GM12865 (cell line): Measurements from ENCODE around the gene LRRC32.

Experiments
- DNase-seq: peaks from one replicate; pipeline ENCODE4 v3.0.0; 2010; ENCODE audit warnings: low read depth
- H3K4me3 ChIP-seq: 2 replicates; pipeline ENCODE4 v1.5.1; 2011; ENCODE audit warnings: mild to moderate bottlenecking, low read depth, low read length, control low read depth
- TF ChIP-seq, protein P1 (sequence below): IDR thresholded peaks from 2 replicates; pipeline ENCODE4 v1.5.1; 2011; ENCODE audit warnings: low read length, control low read depth, low read depth, inconsistent platforms; ENCODE audit not compliant: insufficient read depth; ENCODE audit errors: missing control alignments

The LRRC32 gene

DNA sequence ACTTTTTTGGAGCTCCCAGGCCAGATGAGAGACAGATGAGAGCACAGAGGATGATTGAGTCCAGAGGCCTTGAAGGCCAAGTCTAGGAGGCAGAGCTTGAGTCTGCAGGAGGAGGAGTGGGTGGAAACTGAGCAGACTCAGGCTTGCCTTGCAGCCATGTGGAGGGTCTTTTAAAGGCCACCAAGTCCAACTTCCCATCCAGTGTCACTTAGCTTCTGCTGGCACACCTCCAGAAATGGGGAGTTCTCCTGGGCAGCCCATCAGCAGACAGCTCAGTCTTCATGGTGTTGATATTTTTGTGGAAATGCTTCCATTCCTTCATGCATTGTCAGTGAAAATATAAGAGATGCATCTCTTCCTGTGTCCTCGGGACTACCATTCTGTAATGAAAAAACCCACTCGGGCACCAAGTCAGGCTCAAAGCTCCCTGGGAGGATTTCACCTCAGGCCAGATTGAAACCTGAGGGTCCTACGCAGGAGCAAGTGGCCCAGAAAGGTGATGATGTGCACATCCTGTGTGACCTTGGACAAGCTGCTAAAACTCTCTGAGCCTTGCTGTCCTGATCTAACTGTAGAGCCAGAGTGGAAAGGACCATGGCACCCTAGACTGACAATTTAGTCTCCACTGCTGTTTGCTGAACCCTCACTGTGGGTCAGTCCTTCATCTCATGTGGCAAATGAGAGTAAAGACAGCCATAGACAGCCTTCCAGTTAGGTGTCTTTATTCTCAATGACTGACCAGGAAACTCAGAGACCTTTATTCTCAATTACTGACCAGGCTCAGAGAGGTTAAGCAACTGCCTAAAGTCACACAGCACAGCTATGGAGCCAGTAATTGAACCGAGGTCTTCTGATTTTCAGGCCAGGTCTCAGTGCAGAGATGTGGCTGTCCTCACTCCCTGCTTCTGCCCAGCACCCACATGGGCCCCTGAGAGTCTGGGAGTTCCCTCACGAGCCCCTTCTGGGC, 2.9 kb upstream of the LRRC32 start:
- peak; percentile 55 for DNase-seq
- no peak overlapping the region for H3K4me3 ChIP-seq
- TF ChIP-seq, protein P1, sequence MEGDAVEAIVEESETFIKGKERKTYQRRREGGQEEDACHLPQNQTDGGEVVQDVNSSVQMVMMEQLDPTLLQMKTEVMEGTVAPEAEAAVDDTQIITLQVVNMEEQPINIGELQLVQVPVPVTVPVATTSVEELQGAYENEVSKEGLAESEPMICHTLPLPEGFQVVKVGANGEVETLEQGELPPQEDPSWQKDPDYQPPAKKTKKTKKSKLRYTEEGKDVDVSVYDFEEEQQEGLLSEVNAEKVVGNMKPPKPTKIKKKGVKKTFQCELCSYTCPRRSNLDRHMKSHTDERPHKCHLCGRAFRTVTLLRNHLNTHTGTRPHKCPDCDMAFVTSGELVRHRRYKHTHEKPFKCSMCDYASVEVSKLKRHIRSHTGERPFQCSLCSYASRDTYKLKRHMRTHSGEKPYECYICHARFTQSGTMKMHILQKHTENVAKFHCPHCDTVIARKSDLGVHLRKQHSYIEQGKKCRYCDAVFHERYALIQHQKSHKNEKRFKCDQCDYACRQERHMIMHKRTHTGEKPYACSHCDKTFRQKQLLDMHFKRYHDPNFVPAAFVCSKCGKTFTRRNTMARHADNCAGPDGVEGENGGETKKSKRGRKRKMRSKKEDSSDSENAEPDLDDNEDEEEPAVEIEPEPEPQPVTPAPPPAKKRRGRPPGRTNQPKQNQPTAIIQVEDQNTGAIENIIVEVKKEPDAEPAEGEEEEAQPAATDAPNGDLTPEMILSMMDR, result no peak

DNA sequence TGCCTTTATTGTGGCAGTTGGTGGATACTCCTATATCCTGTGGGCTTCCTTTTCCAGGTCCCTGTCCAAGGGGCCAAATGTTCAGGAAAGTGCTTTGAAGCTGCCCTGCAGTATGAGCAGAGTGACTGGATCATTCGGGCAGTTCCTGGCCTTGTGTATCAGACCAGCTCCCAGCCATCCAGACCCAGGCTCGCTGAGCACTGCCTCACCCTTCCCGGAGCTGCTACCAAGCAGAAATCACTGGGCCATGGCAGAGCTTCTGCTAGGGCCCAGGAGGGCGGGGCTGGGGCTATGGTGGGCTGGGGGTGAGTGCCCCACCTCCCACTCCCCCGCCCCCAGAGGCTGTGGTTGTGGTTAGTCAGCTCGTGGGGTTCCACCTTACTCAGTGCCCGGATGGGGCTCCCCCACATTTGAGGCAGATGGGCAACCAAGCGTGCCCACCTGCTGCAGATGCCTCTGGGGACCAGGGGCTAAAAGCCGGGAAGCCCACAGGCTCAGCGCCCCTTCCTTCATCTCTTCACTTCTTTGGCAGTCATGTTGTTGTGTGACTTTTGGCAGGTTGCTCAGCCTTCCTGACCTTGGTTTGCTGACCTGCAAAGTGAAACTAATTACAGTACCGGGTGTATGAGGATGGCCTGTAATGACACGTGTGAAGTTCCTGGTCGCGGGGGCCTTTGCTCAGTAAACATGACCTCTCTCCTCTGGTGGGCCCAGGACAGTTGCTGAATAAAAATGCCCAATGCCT, 2.1 kb upstream of the LRRC32 start:
- H3K4me3 ChIP-seq, result no peak overlapping the region
- TF ChIP-seq, protein P1, result no peak
- peak; percentile 85 for DNase-seq

- TF ChIP-seq, protein P1, result no peak
- no peak overlapping the region for H3K4me3 ChIP-seq
- DNase-seq, result no peak
Measured at GRCh38 chr11:76671626-76672309, 1.2 kb upstream of the LRRC32 start.

GRCh38 chr11:76671237-76671592, 668 bp upstream of the LRRC32 start:
- H3K4me3 ChIP-seq, result peak overlapping the region; percentile 49
- TF ChIP-seq, protein P1, result no peak
- no peak for DNase-seq

DNA sequence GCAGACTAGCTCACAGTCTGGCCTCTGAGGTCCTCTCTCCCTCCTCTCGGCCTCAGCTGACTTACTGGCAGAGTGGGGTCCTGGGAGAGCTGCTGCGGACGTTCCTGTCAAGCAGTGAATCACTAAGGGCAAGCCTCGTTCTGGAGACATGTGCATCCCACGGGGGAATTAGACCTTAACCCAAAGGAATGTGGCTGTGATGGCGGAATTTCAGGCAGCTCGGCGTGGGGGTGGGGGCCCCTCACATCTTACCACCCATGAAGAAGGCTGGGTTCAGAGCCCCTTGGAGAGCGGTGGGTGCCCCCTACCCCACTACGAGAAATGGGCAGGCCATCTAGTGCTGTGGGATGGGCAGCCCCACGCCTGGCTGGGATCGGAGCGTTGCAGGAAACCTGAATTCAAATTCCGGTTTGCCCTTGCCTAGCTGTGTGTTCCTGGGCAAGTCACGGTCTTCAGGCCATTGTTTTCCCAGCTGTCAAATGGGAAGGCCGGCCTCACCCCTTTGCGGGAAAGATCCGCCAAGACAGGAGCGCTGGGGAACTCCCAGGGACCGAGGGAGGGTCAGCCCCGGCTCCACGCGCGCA, 554 bp downstream of the LRRC32 start:
- TF ChIP-seq, protein P1, result no peak
- H3K4me3 ChIP-seq, result peak overlapping the region; percentile 49
- DNase-seq, result no peak

DNA sequence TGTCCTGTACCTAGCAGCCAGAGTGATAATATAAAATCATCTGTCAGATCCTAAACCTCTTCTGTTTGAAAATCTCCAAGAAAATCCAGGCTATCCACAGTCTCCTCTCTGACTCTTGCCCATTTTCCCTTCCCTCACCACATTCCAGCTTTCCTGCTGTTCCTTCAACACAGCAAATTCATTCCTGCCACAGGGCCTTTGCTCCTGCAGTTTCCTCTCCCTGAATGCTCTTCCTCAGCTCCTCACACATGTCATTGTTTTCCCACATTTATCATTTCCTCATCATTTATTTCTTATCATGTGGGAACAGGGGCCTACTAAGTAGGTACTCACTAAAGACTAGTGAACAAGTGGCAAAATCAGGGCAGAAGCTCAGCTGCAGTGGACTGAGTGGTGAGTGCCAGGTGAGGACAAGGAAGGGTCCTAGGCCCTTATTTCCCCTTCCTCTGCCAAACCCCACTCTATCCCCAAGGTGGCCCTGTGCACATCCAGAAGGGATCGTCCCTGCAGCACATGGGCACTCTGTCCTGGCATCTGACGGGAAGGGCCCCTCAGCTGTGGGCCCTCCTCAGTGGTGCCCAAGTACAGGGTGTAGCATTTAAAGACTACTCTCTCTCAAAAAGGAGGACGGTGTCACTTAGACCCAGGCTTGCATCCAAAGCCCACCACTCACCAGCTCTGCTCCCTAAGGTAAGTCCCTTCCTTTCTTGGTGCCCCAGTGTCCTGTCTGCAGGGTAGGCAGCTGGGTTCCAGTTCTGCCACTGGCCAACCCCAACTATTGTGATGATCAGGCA, 2.0 kb downstream of the LRRC32 start:
- no peak for DNase-seq
- TF ChIP-seq, protein P1, result no peak
- H3K4me3 ChIP-seq, result no peak overlapping the region
